B cell (primary cell): ENCODE results near the gene TRPV2. TPM values are rescaled to one million over a fixed set of nuclear protein-coding genes. Genes with fewer than 3 reads are reported as not detected.

Source experiments
- polyA plus RNA-seq: library from polyadenylated mRNA; depleted of rRNA; stranded (reverse); fragments of >200 nt; gene quantifications from 2 replicates; pipeline ENCODE4 v1.2.3, GENCODE V29; 2012
- small RNA-seq: library from RNA; depleted of rRNA; stranded (forward); fragments of <200 nt; gene quantifications from one replicate; pipeline ENCODE3, GENCODE V24; 2012; ENCODE audit warnings: low replicate concordance, low read depth; ENCODE audit not compliant: insufficient read length
- total RNA-seq, 2 donors: library from RNA; stranded (reverse); fragments of 120-200 nt in 1 of 2; gene quantifications; 1 replicate in 1 of 2; 2 replicates in 1 of 2; pipeline versions ENCODE4 v1.2.3 to v1.2.4, GENCODE V29; 2013 to 2022

TRPV2 gene
- total and polyA plus RNA-seq, 2 donors (not counting 1 experiment from before 2014, with no cell fraction given): 58.6 to 89.0 TPM

Small RNA genes lying within 50 kb of the gene (small RNA-seq; reads per million reads assigned to genes)
- gene SNORD49A: not detected
- not detected for gene SNORD65

Other genes with a start within 250 kb of the TRPV2 start
- 217 and 229 TPM in 2 replicates for gene NCOR1, start 200.0 kb upstream of the TRPV2 start, total RNA-seq
- 45.4 and 46.3 TPM in 2 replicates for gene NCOR1, start 200.0 kb upstream of the TRPV2 start, polyA plus RNA-seq
- 84.6 and 86.7 TPM in 2 replicates for gene PIGL, start 198.4 kb upstream of the TRPV2 start, total RNA-seq
- 88.2 and 93.9 TPM in 2 replicates for gene PIGL, start 198.4 kb upstream of the TRPV2 start, polyA plus RNA-seq
- 15.8 and 17.7 TPM in 2 replicates for gene CENPV, start 62.1 kb upstream of the TRPV2 start, total RNA-seq
- gene CENPV, start 62.1 kb upstream of the TRPV2 start, polyA plus RNA-seq: 23.1 and 28.1 TPM in 2 replicates
- gene UBB, start 34.5 kb upstream of the TRPV2 start, total RNA-seq: 765 and 769 TPM in 2 replicates
- gene UBB, start 34.5 kb upstream of the TRPV2 start, polyA plus RNA-seq: 1,656 and 1,866 TPM in 2 replicates
- gene LRRC75A, start 76.6 kb downstream of the TRPV2 start, total RNA-seq: 2.5 and 3.4 TPM in 2 replicates
- gene LRRC75A, start 76.6 kb downstream of the TRPV2 start, polyA plus RNA-seq: 0.94 and 2.0 TPM in 2 replicates
- 16.6 and 19.3 TPM in 2 replicates for gene ZNF287, start 153.6 kb downstream of the TRPV2 start, total RNA-seq
- 3.3 and 4.2 TPM in 2 replicates for gene ZNF287, start 153.6 kb downstream of the TRPV2 start, polyA plus RNA-seq
- 12.0 and 13.5 TPM in 2 replicates for gene ZNF624, start 238.3 kb downstream of the TRPV2 start, total RNA-seq
- 1.5 and 2.2 TPM in 2 replicates for gene ZNF624, start 238.3 kb downstream of the TRPV2 start, polyA plus RNA-seq